Measurements from ENCODE around the gene WNT7B.

Gene WNT7B

GRCh38 chr22:45880716-45881523 is 96.0 kb downstream of the WNT7B start:
- in situ Hi-C loops (cut with MboI; ENCODE audit: low sequenced_read_pairs), result no loop called here

- in situ Hi-C loops (cut with MboI; ENCODE audit: low sequenced_read_pairs), result no loop called here
Measured at GRCh38 chr22:45880091-45880715, 96.8 kb downstream of the WNT7B start.

GRCh38 chr22:45879552-45879949 is 97.4 kb downstream of the WNT7B start:
- in situ Hi-C loops (cut with MboI; ENCODE audit: low sequenced_read_pairs), result no loop called here

DNA sequence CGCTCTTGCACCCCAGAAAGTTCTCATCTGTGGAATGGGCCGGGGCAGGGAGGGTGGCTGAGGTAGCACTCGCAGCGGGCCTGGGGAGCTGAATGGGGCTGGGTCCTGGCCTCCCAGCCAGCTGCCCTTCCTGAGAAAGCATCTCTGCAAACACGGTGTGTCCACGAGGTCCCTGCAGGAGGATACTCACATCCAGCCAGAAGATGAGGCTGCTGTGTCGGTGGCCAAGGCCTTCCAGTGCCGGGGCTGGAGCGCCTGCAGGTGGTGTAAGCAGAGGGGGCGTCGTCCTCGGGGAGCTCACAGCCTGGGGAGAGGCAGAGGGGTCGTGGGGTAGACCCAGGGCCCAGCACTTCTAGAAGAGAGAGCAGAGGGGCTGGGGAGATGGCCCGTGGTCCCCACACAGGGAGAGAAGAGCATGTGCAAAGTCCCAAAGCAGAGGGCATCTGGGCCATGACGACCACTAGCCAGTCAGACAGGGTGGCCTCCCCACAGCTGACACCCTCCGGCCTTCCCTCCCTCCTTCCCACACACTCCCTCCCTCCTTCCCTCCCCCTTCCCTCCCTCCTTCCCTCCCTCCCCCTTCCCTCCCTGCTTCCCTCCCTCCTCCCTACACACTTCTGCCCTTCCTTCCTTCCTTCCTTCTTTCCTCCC is 97.9 kb downstream of the WNT7B start:
- in situ Hi-C loops (cut with MboI; ENCODE audit: low sequenced_read_pairs), result no loop called here

DNA sequence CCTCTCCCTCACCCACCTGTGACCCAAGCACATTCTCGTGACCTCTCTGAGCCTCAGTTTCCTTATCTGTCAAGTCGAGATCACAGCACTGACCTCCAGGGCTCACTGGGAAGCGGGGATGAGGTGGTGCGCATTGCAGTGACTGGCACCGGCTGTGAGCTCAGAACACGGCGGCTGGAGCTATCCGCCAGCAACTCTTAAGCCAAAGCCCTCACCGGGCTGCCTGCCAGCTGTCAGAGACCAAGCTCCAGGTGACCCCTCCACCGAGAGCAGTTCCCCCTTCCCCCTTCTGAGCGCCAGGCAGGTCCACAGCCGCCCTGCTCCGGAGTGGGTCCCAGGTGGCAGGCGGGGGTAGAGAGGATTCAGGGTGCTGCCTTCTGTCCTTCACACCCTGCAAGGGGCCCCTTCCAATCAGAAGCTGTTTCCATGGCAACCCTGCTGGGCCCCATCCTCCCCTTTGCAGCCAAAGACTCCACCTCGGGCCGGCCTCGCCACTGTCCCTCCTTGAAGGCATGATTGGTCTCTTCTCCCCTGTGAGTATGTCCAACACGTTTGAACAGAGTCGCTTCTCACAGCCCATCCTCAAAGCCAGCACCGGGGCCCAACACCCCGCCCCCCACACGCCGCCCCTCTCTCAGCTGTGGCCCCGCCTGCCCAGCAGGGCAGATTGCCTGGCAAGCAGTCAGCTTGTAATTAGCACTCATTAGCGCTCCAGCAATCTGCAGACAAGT is 98.7 kb downstream of the WNT7B start:
- in situ Hi-C loops (cut with MboI; ENCODE audit: low sequenced_read_pairs), result no loop called here

DNA sequence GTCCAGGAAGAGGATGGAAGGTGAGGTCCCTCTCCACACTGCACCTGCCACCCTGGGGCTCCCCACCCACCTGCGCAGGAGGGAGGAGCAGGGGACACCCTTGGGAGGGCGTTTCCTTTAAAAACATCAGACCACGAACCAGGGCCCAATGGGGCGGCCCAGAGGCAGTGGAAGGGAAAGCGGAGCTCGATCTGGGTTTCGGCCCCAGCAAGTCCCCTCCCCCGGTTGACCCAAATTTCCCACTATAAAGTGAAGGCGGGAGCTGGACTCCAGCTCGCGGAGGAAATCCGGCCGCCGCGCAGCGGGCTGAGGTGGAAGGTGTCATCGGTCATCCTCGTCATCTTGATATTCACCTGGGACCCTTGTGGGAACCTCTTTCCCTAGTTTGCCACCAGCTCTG is 99.3 kb downstream of the WNT7B start:
- in situ Hi-C loops (cut with MboI; ENCODE audit: low sequenced_read_pairs), result no loop called here

DNA sequence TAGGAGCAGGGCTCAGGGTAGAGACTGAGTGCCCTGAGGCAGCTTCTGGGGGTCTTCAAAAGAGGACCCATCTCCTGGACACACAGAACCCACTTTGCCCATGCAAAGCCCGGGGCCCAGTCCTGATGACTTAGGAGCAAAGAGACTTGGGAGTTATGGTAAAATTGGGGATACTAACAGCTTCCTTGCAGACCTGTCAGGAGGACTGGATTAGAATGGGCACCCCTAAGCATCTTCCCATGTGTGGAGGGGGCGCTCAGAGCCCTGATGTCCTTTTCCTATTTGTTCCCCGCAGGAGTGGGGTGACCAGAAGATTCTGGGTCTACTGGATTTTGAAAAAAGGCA is 100.0 kb downstream of the WNT7B start:
- in situ Hi-C loops (cut with MboI; ENCODE audit: low sequenced_read_pairs), result no loop called here

DNA sequence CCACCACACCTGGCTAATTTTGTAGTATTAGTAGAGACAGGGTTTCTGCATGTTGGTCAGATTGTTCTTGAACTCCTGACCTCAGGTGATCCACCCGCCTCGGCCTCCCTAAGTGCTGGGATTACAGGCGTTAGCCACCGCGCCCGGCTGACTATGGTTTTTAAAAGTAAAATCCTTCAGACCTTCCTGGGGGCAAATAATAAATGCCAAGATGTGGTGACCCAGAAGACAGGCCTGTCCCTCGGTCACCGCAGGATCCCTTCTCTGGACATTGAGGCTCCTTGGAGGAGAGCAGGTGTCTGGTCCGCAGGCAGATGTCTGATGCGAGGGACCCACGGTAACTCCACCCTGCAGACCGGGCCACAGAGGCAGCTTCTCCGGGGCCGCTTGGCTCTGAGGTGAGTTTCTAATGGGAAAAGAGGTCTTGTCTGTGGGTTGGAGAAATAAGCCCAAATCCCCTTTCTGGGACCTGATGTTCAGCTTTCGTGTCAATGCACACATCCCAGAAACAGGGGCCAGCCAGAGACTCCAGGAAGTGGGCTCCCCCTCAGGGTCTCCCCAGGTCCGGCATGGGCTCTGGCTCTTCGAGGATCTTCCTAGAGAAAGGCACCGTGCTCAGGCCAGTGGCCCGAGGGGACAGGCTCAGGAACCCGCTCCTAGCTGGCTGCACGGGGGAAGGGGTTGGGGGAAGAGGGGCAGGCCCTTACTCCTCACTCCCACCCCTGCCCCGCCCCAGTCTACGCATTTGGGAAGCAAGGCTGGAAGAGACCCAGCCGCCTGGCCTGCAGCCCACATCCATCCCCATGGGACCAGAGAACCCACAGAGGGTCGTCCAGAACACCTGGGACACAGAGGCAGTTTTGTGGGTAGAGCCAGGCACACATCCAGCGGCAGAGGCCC is 100.6 kb downstream of the WNT7B start:
- in situ Hi-C loops (cut with MboI; ENCODE audit: low sequenced_read_pairs), result no loop called here

DNA sequence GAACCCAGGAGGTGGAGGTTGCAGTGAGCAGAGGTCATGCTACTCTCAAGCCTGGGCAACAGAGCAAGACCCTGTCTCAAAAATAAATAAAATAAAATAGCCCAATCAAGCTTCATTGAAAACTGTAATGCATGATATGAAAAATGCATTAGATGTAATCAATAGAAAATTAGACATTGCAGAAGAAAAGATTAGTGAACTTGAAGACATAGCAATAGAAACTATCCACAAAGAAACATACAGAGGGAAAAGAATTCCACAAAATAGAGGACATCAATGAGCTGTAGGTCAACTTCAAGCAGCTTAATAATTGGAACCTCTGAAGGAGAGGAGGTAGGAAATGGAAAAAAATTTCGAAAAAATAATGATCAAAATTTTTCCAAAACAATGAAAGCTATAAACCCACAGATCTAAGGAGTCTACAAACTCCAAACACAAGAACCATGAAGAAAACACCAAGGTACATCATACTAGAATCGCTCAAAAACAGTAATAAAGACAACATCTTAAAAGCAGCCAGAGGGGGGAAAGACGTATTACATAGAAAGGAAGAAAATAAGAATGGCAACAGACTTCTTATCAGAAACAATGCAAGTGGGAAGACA is 104.2 kb downstream of the WNT7B start:
- in situ Hi-C loops (cut with MboI; ENCODE audit: low sequenced_read_pairs), result no loop called here

DNA sequence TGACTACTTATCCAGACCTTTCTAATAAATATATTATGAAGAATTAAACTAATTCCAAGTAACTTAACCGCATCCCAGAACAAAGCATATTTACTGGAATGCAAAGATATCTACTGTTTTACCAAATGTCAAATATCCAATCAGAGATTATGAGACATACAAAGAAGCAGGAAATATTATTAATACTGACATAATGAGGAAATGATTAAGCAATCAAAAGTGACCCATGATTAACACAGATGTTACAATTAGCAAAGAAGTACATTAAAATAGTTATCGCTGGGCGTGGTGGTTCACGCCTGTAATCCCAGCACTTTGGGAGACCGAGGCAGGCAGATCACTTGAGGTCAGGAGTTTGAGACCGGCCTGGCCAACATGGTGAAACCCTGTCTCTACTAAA is 105.2 kb downstream of the WNT7B start:
- in situ Hi-C loops (cut with MboI; ENCODE audit: low sequenced_read_pairs), result no loop called here
